Nephron (organoid): ENCODE results near the gene MACROD2.

Source experiments
- H3K27ac Mint-ChIP-seq, 3 experiments: 2 replicates each; pipeline ENCODE4 v1.8.0; 2020; ENCODE audit warnings: mixed read lengths in 3 of 3, mild to moderate bottlenecking in 2 of 3, moderate library complexity in 1 of 3
- H3K27me3 Mint-ChIP-seq: 2 replicates; pipeline ENCODE4 v1.8.0; 2021; ENCODE audit warnings: low read depth, mild to moderate bottlenecking, moderate library complexity, mixed read lengths
- H3K36me3 Mint-ChIP-seq: 2 replicates; pipeline ENCODE4 v1.8.0; 2020; ENCODE audit warnings: low read depth, mixed read lengths
- H3K4me1 Mint-ChIP-seq: 2 replicates; pipeline ENCODE4 v1.8.0; 2020; ENCODE audit warnings: mixed read lengths
- H3K4me3 Mint-ChIP-seq, 3 experiments: 2 replicates each; pipeline ENCODE4 v1.8.0; 2020; ENCODE audit warnings: mild to moderate bottlenecking in 3 of 3, mixed read lengths in 3 of 3, moderate library complexity in 2 of 3
- H3K9me3 Mint-ChIP-seq: 2 replicates; pipeline ENCODE4 v1.8.0; 2020; ENCODE audit warnings: mixed read lengths
- CTCF ChIP-seq, 3 experiments: fragments of 200-600 bp; sonication (generic); IDR thresholded peaks; one replicate each; pipeline ENCODE4 v1.5.0; 2021; ENCODE audit warnings: antibody characterized with exemption in 3 of 3; ENCODE audit not compliant: unreplicated experiment in 3 of 3

Gene MACROD2

GRCh38 chr20:15619341-15619740 is 1624.0 kb downstream of the MACROD2 start:
- no peak overlapping the region for H3K27ac Mint-ChIP-seq
- peaks cover 4% of the 10 kb centered on the region for H3K27me3 Mint-ChIP-seq
- H3K4me3 Mint-ChIP-seq = no peak overlapping the region
- H3K36me3 Mint-ChIP-seq = no peaks in the 10 kb centered on the region
- H3K4me1 Mint-ChIP-seq = no peaks in the 10 kb centered on the region
- no peaks in the 10 kb centered on the region for H3K9me3 Mint-ChIP-seq
- TF ChIP-seq CTCF (IDR thresholded peaks at IDR 0.05; ENCODE audit: unreplicated experiment in 3 of 3) = no peak

- Mint-ChIP-seq H3K36me3 (no peaks in the 10 kb centered on the region), H3K27me3 (peaks cover 4% of the 10 kb centered on the region)
- TF ChIP-seq CTCF (IDR thresholded peaks at IDR 0.05; ENCODE audit: unreplicated experiment in 3 of 3) = no peak
Observed at GRCh38 chr20:15619816-15620215, 1624.5 kb downstream of the MACROD2 start.

GRCh38 chr20:15622368-15622767 is 1627.1 kb downstream of the MACROD2 start:
- Mint-ChIP-seq H3K27me3 (peaks cover 3% of the 10 kb centered on the region), H3K9me3 (no peaks in the 10 kb centered on the region), H3K36me3 (no peaks in the 10 kb centered on the region), H3K4me3 (no peak overlapping the region), H3K27ac (no peak overlapping the region), H3K4me1 (peaks cover 4% of the 10 kb centered on the region)
- no peak for TF ChIP-seq CTCF (IDR thresholded peaks at IDR 0.05; ENCODE audit: unreplicated experiment in 3 of 3)

More at GRCh38 chr20:15619816-15620215, 1624.5 kb downstream of the MACROD2 start:
- Mint-ChIP-seq H3K27ac (no peak overlapping the region), H3K9me3 (no peaks in the 10 kb centered on the region), H3K4me3 (no peak overlapping the region), H3K4me1 (no peaks in the 10 kb centered on the region)

- H3K4me3 Mint-ChIP-seq = no peak overlapping the region
- no peak overlapping the region for H3K27ac Mint-ChIP-seq
- H3K27me3 Mint-ChIP-seq = peaks cover 3% of the 10 kb centered on the region
- TF ChIP-seq CTCF (IDR thresholded peaks at IDR 0.05; ENCODE audit: unreplicated experiment in 3 of 3) = no peak
- H3K9me3 Mint-ChIP-seq = no peaks in the 10 kb centered on the region
- no peaks in the 10 kb centered on the region for H3K36me3 Mint-ChIP-seq
- H3K4me1 Mint-ChIP-seq = peaks cover 4% of the 10 kb centered on the region
Observed at GRCh38 chr20:15623215-15623614, 1627.9 kb downstream of the MACROD2 start.

GRCh38 chr20:15625981-15626380 is 1630.7 kb downstream of the MACROD2 start:
- peaks cover 3% of the 10 kb centered on the region for H3K27me3 Mint-ChIP-seq
- H3K36me3 Mint-ChIP-seq = no peaks in the 10 kb centered on the region
- peaks cover 10% of the 10 kb centered on the region for H3K4me1 Mint-ChIP-seq
- H3K4me3 Mint-ChIP-seq = no peak overlapping the region
- no peaks in the 10 kb centered on the region for H3K9me3 Mint-ChIP-seq
- TF ChIP-seq CTCF (IDR thresholded peaks at IDR 0.05; ENCODE audit: unreplicated experiment in 3 of 3) = no peak
- peak overlapping the region in 1 of 3 experiments; percentile 44 for H3K27ac Mint-ChIP-seq

- Mint-ChIP-seq H3K27ac (no peak overlapping the region), H3K27me3 (peaks cover 3% of the 10 kb centered on the region), H3K9me3 (no peaks in the 10 kb centered on the region), H3K4me1 (peaks cover 10% of the 10 kb centered on the region), H3K36me3 (no peaks in the 10 kb centered on the region), H3K4me3 (no peak overlapping the region)
- no peak for TF ChIP-seq CTCF (IDR thresholded peaks at IDR 0.05; ENCODE audit: unreplicated experiment in 3 of 3)
Observed at GRCh38 chr20:15627089-15627488, 1631.8 kb downstream of the MACROD2 start.
